K562 (cell line): ENCODE measurements around the gene SRMS. TPM values are rescaled to one million over a fixed set of nuclear protein-coding genes. Genes with fewer than 3 reads are reported as not detected.

Experiments
- ATAC-seq: fragments of 200-7000 bp; cut with Tn5 transposase; 3 replicates; pipeline ENCODE4 v1.9.1; 2020; ENCODE audit warnings: moderate library complexity
- Bru-seq: library from RNA; stranded (reverse); fragments of 400-500 nt; gene quantifications from one replicate; lab custom pipeline; 2021; lab: Mats Ljungman, UMichigan
- BruChase-seq, 2 experiments: library from RNA; stranded (reverse); fragments of 400-500 nt; gene quantifications; one replicate each; lab custom pipeline; 2021; lab: Mats Ljungman, UMichigan
- BruUV-seq: library from RNA; stranded (reverse); fragments of 400-500 nt; replicated peaks from 2 replicates; lab custom pipeline; 2021; lab: Mats Ljungman, UMichigan
- CTCF ChIA-PET: fragments of 300-600 bp; formaldehyde crosslinking; extraction: SDS; loops from one replicate; lab custom pipeline; 2021; ENCODE audit warnings: low intra/inter-chr PET ratio; lab: Yijun Ruan, JAX
- POLR2A ChIA-PET: fragments of 300-600, 350-650 bp; sonication (Branson Sonifier 250); formaldehyde crosslinking; extraction: SDS; loops from one replicate; lab custom pipeline; 2021; ENCODE audit warnings: antibody characterized with exemption, inconsistent platforms; lab: Yijun Ruan, JAX
- DNase-seq, 4 experiments: peaks; one replicate each; pipeline versions ENCODE4 v3.0.0 to v3.0.0-alpha.2; 2011 to 2018; ENCODE audit warnings: low spot score in 3 of 4, mixed read lengths in 3 of 4; ENCODE audit errors: extremely low read depth in 1 of 4
- FAIRE-seq: peaks from 2 replicates; lab custom pipeline; 2011; peaks lifted over from hg19 to GRCh38; lab: Jason Lieb, UNC
- H2AFZ ChIP-seq: 2 replicates; pipeline ENCODE4 v1.6.0; 2011; ENCODE audit warnings: low read depth, low read length, control low read depth, inconsistent platforms
- H3K27ac ChIP-seq: fragments of 200-600 bp; 3 replicates; pipeline ENCODE4 v1.8.0; 2011; ENCODE audit warnings: low read depth, mild to moderate bottlenecking, control low read depth, inconsistent platforms, low read length, moderate library complexity, mixed read lengths; ENCODE audit errors: extremely low read depth
- H3K27me3 ChIP-seq, 2 experiments: fragments of 300-600 bp in 1 of 2; 2 replicates in 1 of 2; 3 replicates in 1 of 2; pipeline versions ENCODE4 v1.6.0 to v1.8.0; 2011; ENCODE audit warnings: inconsistent platforms in 2 of 2, low read length in 2 of 2, mild to moderate bottlenecking in 1 of 2, mixed read lengths in 1 of 2, moderate library complexity in 1 of 2; ENCODE audit not compliant: control insufficient read depth in 2 of 2, insufficient read depth in 2 of 2
- H3K36me3 ChIP-seq: fragments of 300-600 bp; 3 replicates; pipeline ENCODE4 v1.8.0; 2011; ENCODE audit warnings: mild to moderate bottlenecking, low read length, inconsistent platforms; ENCODE audit not compliant: control insufficient read depth, insufficient read depth
- H3K4me1 ChIP-seq, 2 experiments: fragments of 200-600 bp in 1 of 2; replicated peaks in 1 of 2; 2 replicates in 1 of 2; 3 replicates in 1 of 2; pipeline versions ENCODE4 v1.5.1 to v1.8.0; 2011; ENCODE audit warnings: inconsistent platforms in 2 of 2, low read length in 2 of 2, mild to moderate bottlenecking in 1 of 2, mixed read lengths in 1 of 2, moderate library complexity in 1 of 2; ENCODE audit not compliant: control insufficient read depth in 2 of 2, insufficient read depth in 2 of 2
- H3K4me2 ChIP-seq: 2 replicates; pipeline ENCODE4 v1.6.1; 2011; ENCODE audit warnings: low read length, control low read depth, inconsistent platforms, mixed read lengths; ENCODE audit not compliant: insufficient read depth
- H3K4me3 ChIP-seq: fragments of 200-600 bp; sonication (generic), shearing (Covaris generic); 2 replicates; pipeline ENCODE4 v1.5.1; 2016; ENCODE audit warnings: control low read depth, inconsistent platforms
- H3K79me2 ChIP-seq: fragments of 200-600 bp; 3 replicates; pipeline ENCODE4 v1.8.0; 2011; ENCODE audit warnings: low read length, inconsistent platforms; ENCODE audit not compliant: control insufficient read depth, insufficient read depth
- H3K9ac ChIP-seq, 2 experiments: 2 replicates each; pipeline versions ENCODE4 v1.6.0 to v1.6.1; 2011; ENCODE audit warnings: low read depth in 2 of 2, low read length in 2 of 2, control low read depth in 1 of 2, inconsistent platforms in 1 of 2, mild to moderate bottlenecking in 1 of 2, mixed read lengths in 1 of 2; ENCODE audit not compliant: insufficient read depth in 1 of 2
- H3K9me1 ChIP-seq: one replicate; pipeline ENCODE4 v1.6.0; 2011; ENCODE audit warnings: inconsistent platforms, mild to moderate bottlenecking, low read length, moderate library complexity; ENCODE audit not compliant: control insufficient read depth, insufficient read depth
- H3K9me3 ChIP-seq: replicated peaks from 2 replicates; pipeline ENCODE4 v1.5.1; 2011; ENCODE audit warnings: low read depth, low read length, inconsistent platforms; ENCODE audit not compliant: control insufficient read depth, insufficient read depth
- H4K20me1 ChIP-seq: replicated peaks from 2 replicates; pipeline ENCODE4 v1.6.1; 2011; ENCODE audit warnings: low read length, inconsistent platforms, mixed read lengths; ENCODE audit not compliant: control insufficient read depth, insufficient read depth
- FUS ChIP-seq: fragments of 200-400 bp; formaldehyde crosslinking; optimal IDR thresholded peaks from 2 replicates; pipeline ENCODE3; 2017; ENCODE audit warnings: low read depth, low read length
- NFYB ChIP-seq: IDR thresholded peaks from 2 replicates; pipeline ENCODE4 v1.6.1; 2011; ENCODE audit warnings: mild to moderate bottlenecking, moderate library complexity; ENCODE audit not compliant: insufficient read length; ENCODE audit errors: extremely low read depth
- TAF9B ChIP-seq: fragments of 450-650 bp; IDR thresholded peaks from 2 replicates; pipeline ENCODE4 v1.6.1; 2018; ENCODE audit warnings: mild to moderate bottlenecking; ENCODE audit not compliant: partially characterized antibody
- ZBTB7A ChIP-seq: IDR thresholded peaks from 2 replicates; pipeline ENCODE4 v1.6.1; 2011; ENCODE audit warnings: low read depth, mild to moderate bottlenecking, low read length, moderate library complexity, borderline replicate concordance; ENCODE audit not compliant: control insufficient read depth
- ZFX ChIP-seq: sonication (generic); formaldehyde crosslinking; IDR thresholded peaks from 2 replicates; pipeline ENCODE4 v1.8.0; 2022; ENCODE audit warnings: mild to moderate bottlenecking, missing genetic modification reagents, moderate library complexity
- ZNF586 ChIP-seq: fragments of 450-650 bp; formaldehyde crosslinking; conservative IDR thresholded peaks from 2 replicates; pipeline ENCODE4 v1.4.0; 2020; ENCODE audit warnings: mild to moderate bottlenecking, moderate library complexity
- WGBS: fragments of 100-300 bp; shearing (Covaris generic); methylation state at CpG from one replicate; pipeline ENCODE4 v1.1.6; 2016; ENCODE audit warnings: low coverage, mixed read lengths; ENCODE audit not compliant: insufficient coverage; ENCODE audit errors: missing lambda C conversion rate; 5-methylcytosine and 5-hydroxymethylcytosine counted together
- in situ Hi-C: fragments of 300-500 bp; cut with MboI; formaldehyde crosslinking; loops from 4 replicates; pipeline ENCODE4 v1.15.0; 2018; ENCODE audit warnings: inconsistent platforms, mixed read lengths
- intact Hi-C: fragments of 100-400 bp; cut with micrococcal nuclease; formaldehyde crosslinking; loops from 2 replicates; pipeline ENCODE4 v1.14.2; 2022
- long read RNA-seq, 3 experiments: library from polyadenylated mRNA in 2 of 3; library from RNA in 1 of 3; unstranded in 2 of 3; stranded (forward) in 1 of 3; transcript quantifications; one replicate each; pipeline ENCODE4 v2.0.0, GENCODE V29; 2019 to 2022
- polyA minus RNA-seq, 3 experiments: library from RNA; depleted of rRNA, polyadenylated mRNA; stranded (reverse); fragments of >200 nt; gene quantifications; 2 replicates each; pipeline ENCODE4 v1.2.3, GENCODE V29; 2011
- polyA plus RNA-seq, 8 experiments: library from polyadenylated mRNA; depleted of rRNA in 4 of 8; stranded (reverse) in 5 of 8; unstranded in 3 of 8; fragments of >200 nt; fragmentation: Nextera tagmentation in 2 of 8; fragmentation: Illumina TruSeq in 1 of 8; extraction: Ambion mirVana in 2 of 8; extraction: Trizol in 1 of 8; gene quantifications; 2 replicates each; pipeline versions ENCODE4 v1.2.1 to v1.2.3, GENCODE V29; 2011 to 2014; ENCODE audit warnings: inconsistent platforms in 1 of 8, missing spikeins in 1 of 8
- total RNA-seq, 7 experiments: library from RNA; depleted of rRNA in 6 of 7; stranded (reverse); fragments of >200 nt in 6 of 7; fragmentation: Illumina TruSeq in 2 of 7; extraction: Trizol in 2 of 7; gene quantifications; 2 replicates each; pipeline versions ENCODE4 v1.2.1 to v1.2.3, GENCODE V29; 2011 to 2021; ENCODE audit warnings: low replicate concordance in 1 of 7
- TF ChIP-seq, protein P1 (sequence below), 2 experiments: fragments of 200-800 bp in 1 of 2; sonication (Bioruptor generic) in 1 of 2; sonication (generic) in 1 of 2; formaldehyde crosslinking in 1 of 2; IDR thresholded peaks in 1 of 2; conservative IDR thresholded peaks in 1 of 2; 2 replicates each; pipeline versions ENCODE4 v1.5.0 to v1.6.1; 2016 to 2020; ENCODE audit warnings: missing compliant biosample characterization in 1 of 2, missing genetic modification characterization in 1 of 2, missing genetic modification reagents in 1 of 2

SRMS gene, protein sequence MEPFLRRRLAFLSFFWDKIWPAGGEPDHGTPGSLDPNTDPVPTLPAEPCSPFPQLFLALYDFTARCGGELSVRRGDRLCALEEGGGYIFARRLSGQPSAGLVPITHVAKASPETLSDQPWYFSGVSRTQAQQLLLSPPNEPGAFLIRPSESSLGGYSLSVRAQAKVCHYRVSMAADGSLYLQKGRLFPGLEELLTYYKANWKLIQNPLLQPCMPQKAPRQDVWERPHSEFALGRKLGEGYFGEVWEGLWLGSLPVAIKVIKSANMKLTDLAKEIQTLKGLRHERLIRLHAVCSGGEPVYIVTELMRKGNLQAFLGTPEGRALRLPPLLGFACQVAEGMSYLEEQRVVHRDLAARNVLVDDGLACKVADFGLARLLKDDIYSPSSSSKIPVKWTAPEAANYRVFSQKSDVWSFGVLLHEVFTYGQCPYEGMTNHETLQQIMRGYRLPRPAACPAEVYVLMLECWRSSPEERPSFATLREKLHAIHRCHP
- not detected in 2 replicates for total RNA-seq (2011; cell fraction: chromatin; rRNA removed; ENCODE audit: low replicate concordance)
- 0.17 TPM in 1 of 2 replicates, not detected in the other for total RNA-seq (2011; cell fraction: nucleolus; rRNA removed)
- not detected in 2 replicates for total RNA-seq (2011; cell fraction: nucleoplasm; rRNA removed)
- total RNA-seq (2014; rRNA removed) (not detected in 2 replicates), total RNA-seq (2014; rRNA removed; fragmentation: Illumina TruSeq; extraction: Trizol) (not detected in 2 replicates), total RNA-seq (2015; rRNA removed; fragmentation: Illumina TruSeq; extraction: Trizol) (not detected in 2 replicates), total RNA-seq (2021) (not detected in 2 replicates), polyA plus RNA-seq (2011; rRNA removed) (0.04 and 0.07 TPM in 2 replicates), polyA plus RNA-seq (2014; fragmentation: Illumina TruSeq; extraction: Trizol) (not detected in 2 replicates), polyA plus RNA-seq (2014; fragmentation: Nextera tagmentation; extraction: Ambion mirVana) (not detected), polyA plus RNA-seq (2014; rRNA removed) (not detected in 2 replicates), polyA minus RNA-seq (2011; rRNA and poly(A)+ RNA removed) (not detected in 2 replicates), Bru-seq, nascent RNA (percentile 15 among the genes with signal in this experiment), BruChase-seq, experiment 1, labeled RNA remaining after a 2-hour chase (not detected), BruChase-seq, experiment 2, labeled RNA remaining after a 6-hour chase (percentile 7 among the genes with signal in this experiment)
- 0.03 and 0.07 TPM in 2 replicates for polyA plus RNA-seq (2011; cell fraction: cytosol; rRNA removed)
- 0.13 and 0.21 TPM in 2 replicates for polyA plus RNA-seq (2011; cell fraction: nucleus; rRNA removed)
- 0.05 TPM in 1 of 2 replicates, not detected in the other for polyA plus RNA-seq (2012)
- polyA minus RNA-seq (2011; cell fraction: cytosol; rRNA and poly(A)+ RNA removed), result not detected in 2 replicates
- not detected in 2 replicates for polyA minus RNA-seq (2011; cell fraction: nucleus; rRNA and poly(A)+ RNA removed)
- long read RNA-seq, experiment 1, result 0 reads
- long read RNA-seq, experiment 2, result 0 reads
- long read RNA-seq, experiment 3, result 0 reads

DNA sequence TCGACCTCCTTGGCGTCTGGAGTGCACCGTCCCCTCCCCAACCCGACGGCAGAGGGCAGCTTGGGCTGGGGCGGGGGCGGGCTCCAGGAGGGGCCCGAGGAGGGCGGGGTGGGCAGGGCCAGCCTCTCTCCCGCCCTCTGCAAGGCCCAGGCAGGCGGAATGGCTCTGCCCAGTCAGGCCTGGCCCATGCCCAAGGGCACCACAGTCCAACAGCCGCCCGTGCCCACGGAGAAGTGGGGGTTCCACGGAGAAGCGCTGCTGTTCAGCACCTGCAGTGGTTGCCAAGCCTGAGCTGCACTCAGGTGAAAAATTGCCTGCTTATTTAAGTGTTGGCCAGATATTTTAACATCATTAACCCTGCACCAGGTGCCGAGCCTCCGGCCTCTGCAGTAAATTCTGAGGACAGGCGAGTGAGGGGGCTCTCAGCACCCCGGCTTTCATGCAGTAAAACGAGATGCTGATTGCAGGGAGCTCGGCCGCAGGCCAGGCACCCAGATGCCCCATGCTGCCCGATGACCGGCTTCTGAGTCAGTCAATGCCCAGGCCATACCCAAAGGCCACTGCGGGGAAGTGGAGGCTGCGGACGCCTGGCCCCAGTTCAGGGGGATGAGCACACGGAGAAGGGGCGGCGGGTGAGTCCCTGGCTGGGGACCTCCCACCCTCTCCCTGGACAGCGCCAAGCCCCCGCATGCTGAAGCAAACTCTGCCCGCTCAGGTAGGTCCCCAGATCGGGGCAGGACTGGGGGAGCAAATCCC lies at the start of gene SRMS:
SRMS (minus strand) TSS at position 25 of the 756 bp plus-strand sequence. CDS start 286 bp downstream, outside the sequence.
- peak within 1 kb of the TSS in 1 of 2 experiments; percentile 35; a peak in 1 of 4 replicates for H3K9ac ChIP-seq
- intact Hi-C loops, result no loop called here

More for the DNA sequence above, at the start of gene SRMS:
- ChIA-PET POLR2A (interaction anchor here (0.6 to 1.5 kb wide), 2 partner anchors 20 to 27 kb away, joined by 3 to 5 read pairs; partner anchors contain the start of gene PPDPF), CTCF (no interaction called here)
- Histone ChIP-seq H2AFZ (no peak within 1 kb of the TSS; the same call in 1 of the 2 replicates), H3K9me3 (no peaks in the 10 kb centered on the region), H3K27ac (no peak within 1 kb of the TSS), H4K20me1 (no peaks in the 10 kb centered on the region), H3K4me2 (no peak within 1 kb of the TSS), H3K36me3 (no peaks in the 10 kb centered on the region), H3K9me1 (no peaks in the 10 kb centered on the region), H3K4me1 (peaks cover 8 to 66% of the 10 kb centered on the region in 2 experiments), H3K4me3 (no peak within 1 kb of the TSS), H3K79me2 (no peaks in the 10 kb centered on the region), H3K27me3 (peaks cover 0 to 38% of the 10 kb centered on the region in 2 experiments; a peak in 4 of 5 replicates)
- ATAC-seq (no peak), FAIRE-seq (no peak), DNase-seq (peak in 2 of 4 experiments; percentile 67 to 68)
- TF ChIP-seq ZFX (CRISPR knock-in tag) (no peak), ZNF586 (CRISPR knock-in tag) (no peak), TAF9B (no peak), FUS (no peak), NFYB (no peak), ZBTB7A (peak; percentile 3; the same call in 1 of the 2 replicates)
- TF ChIP-seq, protein P1, sequence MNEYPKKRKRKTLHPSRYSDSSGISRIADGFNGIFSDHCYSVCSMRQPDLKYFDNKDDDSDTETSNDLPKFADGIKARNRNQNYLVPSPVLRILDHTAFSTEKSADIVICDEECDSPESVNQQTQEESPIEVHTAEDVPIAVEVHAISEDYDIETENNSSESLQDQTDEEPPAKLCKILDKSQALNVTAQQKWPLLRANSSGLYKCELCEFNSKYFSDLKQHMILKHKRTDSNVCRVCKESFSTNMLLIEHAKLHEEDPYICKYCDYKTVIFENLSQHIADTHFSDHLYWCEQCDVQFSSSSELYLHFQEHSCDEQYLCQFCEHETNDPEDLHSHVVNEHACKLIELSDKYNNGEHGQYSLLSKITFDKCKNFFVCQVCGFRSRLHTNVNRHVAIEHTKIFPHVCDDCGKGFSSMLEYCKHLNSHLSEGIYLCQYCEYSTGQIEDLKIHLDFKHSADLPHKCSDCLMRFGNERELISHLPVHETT (CRISPR knock-in tag; conservative IDR thresholded peaks at IDR 0.05 in 1 of 2, IDR thresholded peaks at IDR 0.05 in 1 of 2), result no peak
- in situ Hi-C loops, result no loop called here
- BruUV-seq, result no TSS peak
- 52% methylated on average over 22 of the region's 35 CpGs for WGBS
